ENCODE results near the gene THADA.

DNA sequence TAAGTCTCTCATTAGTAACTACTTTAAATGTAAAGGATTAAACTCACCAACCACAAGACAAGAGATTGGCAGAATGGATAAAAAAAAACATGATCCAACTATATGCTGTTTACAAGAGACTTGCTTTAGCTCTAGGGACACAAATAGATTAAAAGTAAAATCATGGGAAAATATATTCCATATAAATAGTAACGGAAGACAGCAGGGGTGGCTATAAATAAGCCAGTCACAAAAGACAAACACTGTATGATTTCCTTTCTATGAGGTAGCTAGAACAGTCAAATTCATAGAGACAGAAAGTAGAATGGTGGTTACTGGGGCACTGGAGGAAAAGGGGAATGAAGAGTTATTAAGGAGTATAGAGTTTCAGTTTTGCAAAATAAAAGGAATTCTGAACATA is 145.2 kb downstream of the THADA start:
- TF ChIP-seq, protein P1, sequence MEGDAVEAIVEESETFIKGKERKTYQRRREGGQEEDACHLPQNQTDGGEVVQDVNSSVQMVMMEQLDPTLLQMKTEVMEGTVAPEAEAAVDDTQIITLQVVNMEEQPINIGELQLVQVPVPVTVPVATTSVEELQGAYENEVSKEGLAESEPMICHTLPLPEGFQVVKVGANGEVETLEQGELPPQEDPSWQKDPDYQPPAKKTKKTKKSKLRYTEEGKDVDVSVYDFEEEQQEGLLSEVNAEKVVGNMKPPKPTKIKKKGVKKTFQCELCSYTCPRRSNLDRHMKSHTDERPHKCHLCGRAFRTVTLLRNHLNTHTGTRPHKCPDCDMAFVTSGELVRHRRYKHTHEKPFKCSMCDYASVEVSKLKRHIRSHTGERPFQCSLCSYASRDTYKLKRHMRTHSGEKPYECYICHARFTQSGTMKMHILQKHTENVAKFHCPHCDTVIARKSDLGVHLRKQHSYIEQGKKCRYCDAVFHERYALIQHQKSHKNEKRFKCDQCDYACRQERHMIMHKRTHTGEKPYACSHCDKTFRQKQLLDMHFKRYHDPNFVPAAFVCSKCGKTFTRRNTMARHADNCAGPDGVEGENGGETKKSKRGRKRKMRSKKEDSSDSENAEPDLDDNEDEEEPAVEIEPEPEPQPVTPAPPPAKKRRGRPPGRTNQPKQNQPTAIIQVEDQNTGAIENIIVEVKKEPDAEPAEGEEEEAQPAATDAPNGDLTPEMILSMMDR (IDR thresholded peaks at IDR 0.05): no peak
- TF ChIP-seq POLR2A (IDR thresholded peaks at IDR 0.05): no peak

Measured in suprapubic skin (tissue), 3 donors.